ENCODE results near the gene CTTN. TPM values are rescaled to one million over a fixed set of nuclear protein-coding genes. Genes with fewer than 3 reads are reported as not detected.

CTTN gene
- total RNA-seq, 1 donor from 2014 or later = 296 TPM

DNA sequence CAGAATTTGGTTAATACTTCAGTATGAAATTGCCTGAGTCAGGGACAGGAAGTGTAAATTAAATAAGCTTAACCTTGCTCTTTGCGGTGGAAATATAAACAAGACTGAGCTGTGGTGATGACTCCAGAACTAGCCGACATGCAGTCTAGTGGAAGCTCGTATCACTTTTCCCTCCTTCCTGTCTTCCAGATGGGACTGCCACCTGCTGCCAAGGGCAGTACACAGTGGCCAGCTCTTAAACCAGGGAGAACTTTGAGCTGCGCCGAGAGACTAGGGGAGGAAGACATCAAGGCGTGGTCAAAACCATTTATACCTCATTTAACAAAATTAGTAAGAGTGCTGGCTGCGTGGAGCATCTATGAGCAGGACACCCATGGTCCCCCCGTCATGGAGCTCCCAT is 31.3 kb upstream of the CTTN start:
- no peak for DNase-seq
- no peak overlapping the region for H3K4me3 Mint-ChIP-seq (ENCODE audit: unreplicated experiment)
- H3K9me3 Mint-ChIP-seq (ENCODE audit: unreplicated experiment) = peaks cover 2% of the 10 kb centered on the region
- H3K4me1 Mint-ChIP-seq (ENCODE audit: low read depth, unreplicated experiment) = no peaks in the 10 kb centered on the region
- no peaks in the 10 kb centered on the region for H3K36me3 Mint-ChIP-seq (ENCODE audit: unreplicated experiment)
- TF ChIP-seq, protein P1, sequence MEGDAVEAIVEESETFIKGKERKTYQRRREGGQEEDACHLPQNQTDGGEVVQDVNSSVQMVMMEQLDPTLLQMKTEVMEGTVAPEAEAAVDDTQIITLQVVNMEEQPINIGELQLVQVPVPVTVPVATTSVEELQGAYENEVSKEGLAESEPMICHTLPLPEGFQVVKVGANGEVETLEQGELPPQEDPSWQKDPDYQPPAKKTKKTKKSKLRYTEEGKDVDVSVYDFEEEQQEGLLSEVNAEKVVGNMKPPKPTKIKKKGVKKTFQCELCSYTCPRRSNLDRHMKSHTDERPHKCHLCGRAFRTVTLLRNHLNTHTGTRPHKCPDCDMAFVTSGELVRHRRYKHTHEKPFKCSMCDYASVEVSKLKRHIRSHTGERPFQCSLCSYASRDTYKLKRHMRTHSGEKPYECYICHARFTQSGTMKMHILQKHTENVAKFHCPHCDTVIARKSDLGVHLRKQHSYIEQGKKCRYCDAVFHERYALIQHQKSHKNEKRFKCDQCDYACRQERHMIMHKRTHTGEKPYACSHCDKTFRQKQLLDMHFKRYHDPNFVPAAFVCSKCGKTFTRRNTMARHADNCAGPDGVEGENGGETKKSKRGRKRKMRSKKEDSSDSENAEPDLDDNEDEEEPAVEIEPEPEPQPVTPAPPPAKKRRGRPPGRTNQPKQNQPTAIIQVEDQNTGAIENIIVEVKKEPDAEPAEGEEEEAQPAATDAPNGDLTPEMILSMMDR (IDR thresholded peaks at IDR 0.05; ENCODE audit: partially characterized antibody, unreplicated experiment) = no peak
- no peaks in the 10 kb centered on the region for H3K27me3 Mint-ChIP-seq (ENCODE audit: unreplicated experiment)
- H3K27ac Mint-ChIP-seq (ENCODE audit: unreplicated experiment) = no peak overlapping the region

DNA sequence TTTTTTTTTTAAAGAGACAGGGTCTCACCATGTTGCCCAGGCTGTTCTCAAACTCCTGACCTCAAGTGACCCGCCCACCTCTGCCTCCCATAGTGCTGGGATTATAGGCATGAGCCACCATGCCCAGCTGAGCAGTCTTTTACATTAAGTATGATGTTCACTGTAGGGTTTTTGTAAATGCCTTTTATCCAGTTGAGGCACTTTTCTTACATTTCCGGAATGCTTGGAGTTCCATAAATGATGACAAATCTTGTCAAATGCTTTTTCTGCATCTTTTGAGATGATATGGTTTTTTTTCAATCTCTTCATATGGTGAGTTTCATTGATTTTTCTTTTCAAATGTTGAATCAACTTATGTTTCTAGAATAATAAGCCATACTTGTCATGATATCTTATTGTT is 29.4 kb upstream of the CTTN start:
- H3K27me3 Mint-ChIP-seq (ENCODE audit: unreplicated experiment) = no peaks in the 10 kb centered on the region
- no peak for DNase-seq
- H3K27ac Mint-ChIP-seq (ENCODE audit: unreplicated experiment) = no peak overlapping the region
- no peaks in the 10 kb centered on the region for H3K4me1 Mint-ChIP-seq (ENCODE audit: low read depth, unreplicated experiment)
- H3K9me3 Mint-ChIP-seq (ENCODE audit: unreplicated experiment) = peaks cover 2% of the 10 kb centered on the region
- TF ChIP-seq, protein P1 (IDR thresholded peaks at IDR 0.05; ENCODE audit: partially characterized antibody, unreplicated experiment) = no peak
- peaks cover 7% of the 10 kb centered on the region for H3K36me3 Mint-ChIP-seq (ENCODE audit: unreplicated experiment)
- no peak overlapping the region for H3K4me3 Mint-ChIP-seq (ENCODE audit: unreplicated experiment)

DNA sequence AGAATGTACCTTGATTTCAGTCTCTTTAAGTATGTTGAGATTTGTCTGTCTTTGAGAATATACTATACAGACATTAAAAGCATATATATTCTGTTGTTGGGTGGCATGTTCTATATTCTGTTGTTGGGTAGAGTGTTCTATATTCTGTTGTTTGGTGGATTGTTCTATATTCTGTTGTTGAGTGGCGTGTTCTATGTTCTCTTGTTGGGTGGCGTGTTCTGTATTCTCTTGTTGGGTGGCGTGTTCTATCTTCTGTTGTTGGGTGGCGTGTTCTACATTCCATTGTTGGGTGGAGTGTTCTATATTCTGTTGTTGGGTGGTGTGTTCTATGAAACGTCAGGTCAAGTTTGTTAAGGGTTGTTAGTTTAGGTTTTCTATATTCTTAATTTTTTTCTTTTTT is 27.1 kb upstream of the CTTN start:
- DNase-seq = no peak
- TF ChIP-seq, protein P1 (IDR thresholded peaks at IDR 0.05; ENCODE audit: partially characterized antibody, unreplicated experiment) = no peak
- H3K36me3 Mint-ChIP-seq (ENCODE audit: unreplicated experiment) = peaks cover 7% of the 10 kb centered on the region
- H3K4me1 Mint-ChIP-seq (ENCODE audit: low read depth, unreplicated experiment) = no peaks in the 10 kb centered on the region
- peaks cover 3% of the 10 kb centered on the region for H3K9me3 Mint-ChIP-seq (ENCODE audit: unreplicated experiment)
- H3K27me3 Mint-ChIP-seq (ENCODE audit: unreplicated experiment) = no peaks in the 10 kb centered on the region
- H3K4me3 Mint-ChIP-seq (ENCODE audit: unreplicated experiment) = no peak overlapping the region
- H3K27ac Mint-ChIP-seq (ENCODE audit: unreplicated experiment) = no peak overlapping the region

DNA sequence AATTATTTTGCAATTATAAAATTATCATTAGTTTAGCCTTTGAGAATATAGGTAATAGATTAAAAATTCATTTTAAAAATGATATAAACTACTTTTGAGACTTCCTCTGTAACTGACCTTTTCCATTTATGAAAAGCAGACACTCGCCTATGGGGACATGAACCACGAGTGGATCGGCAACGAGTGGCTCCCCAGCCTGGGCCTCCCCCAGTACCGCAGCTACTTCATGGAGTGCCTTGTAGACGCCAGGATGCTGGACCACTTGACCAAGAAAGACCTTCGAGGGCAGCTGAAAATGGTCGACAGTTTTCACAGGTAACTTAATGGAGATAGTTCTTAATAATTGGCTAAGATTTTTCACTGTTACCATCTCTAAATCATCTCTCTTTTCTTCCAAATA is 26.3 kb upstream of the CTTN start:
- Mint-ChIP-seq H3K36me3 (ENCODE audit: unreplicated experiment) (peaks cover 7% of the 10 kb centered on the region), H3K4me3 (ENCODE audit: unreplicated experiment) (no peak overlapping the region), H3K9me3 (ENCODE audit: unreplicated experiment) (peaks cover 3% of the 10 kb centered on the region), H3K27ac (ENCODE audit: unreplicated experiment) (no peak overlapping the region), H3K27me3 (ENCODE audit: unreplicated experiment) (no peaks in the 10 kb centered on the region), H3K4me1 (ENCODE audit: low read depth, unreplicated experiment) (no peaks in the 10 kb centered on the region)
- TF ChIP-seq, protein P1 (IDR thresholded peaks at IDR 0.05; ENCODE audit: partially characterized antibody, unreplicated experiment) = no peak
- DNase-seq = no peak

DNA sequence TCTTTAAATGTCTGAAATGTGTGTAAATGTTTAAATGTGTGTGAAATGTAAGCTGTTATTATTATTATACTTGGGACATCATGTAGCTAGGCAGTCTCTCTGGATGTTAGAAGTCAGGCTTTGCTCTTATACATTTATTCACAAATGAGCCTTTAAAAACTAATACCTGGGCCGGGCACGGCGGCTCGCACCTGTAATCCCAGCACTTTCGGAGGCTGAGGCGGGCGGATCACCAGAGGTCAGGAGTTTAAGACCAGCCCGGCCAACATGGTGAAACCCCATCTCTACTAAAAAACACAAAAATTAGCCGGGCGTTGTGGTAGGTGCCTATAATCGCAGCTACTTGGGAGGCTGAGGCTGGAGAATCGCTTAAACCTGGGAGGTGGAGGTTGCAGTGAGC is 21.7 kb upstream of the CTTN start:
- Mint-ChIP-seq H3K27ac (ENCODE audit: unreplicated experiment) (no peak overlapping the region), H3K4me1 (ENCODE audit: low read depth, unreplicated experiment) (no peaks in the 10 kb centered on the region), H3K4me3 (ENCODE audit: unreplicated experiment) (no peak overlapping the region), H3K27me3 (ENCODE audit: unreplicated experiment) (no peaks in the 10 kb centered on the region), H3K9me3 (ENCODE audit: unreplicated experiment) (peaks cover 1% of the 10 kb centered on the region), H3K36me3 (ENCODE audit: unreplicated experiment) (peaks cover 7% of the 10 kb centered on the region)
- TF ChIP-seq, protein P1 (IDR thresholded peaks at IDR 0.05; ENCODE audit: partially characterized antibody, unreplicated experiment) = no peak
- no peak for DNase-seq

All from glutamatergic neuron (in vitro differentiated cells).